GM21576 (cell line): ENCODE data around the gene CCDC144A.
"Not testable (repeated sequence)": the region's sequence is repeated elsewhere in the genome, so short reads cannot be mapped to it uniquely, and the experiment has no call there.

Source experiments
- ATAC-seq: cut with Tn5 transposase; IDR thresholded peaks from one replicate; pipeline ENCODE4 v1.9.1; 2021; ENCODE audit warnings: mild to moderate bottlenecking, moderate library complexity; ENCODE audit not compliant: unreplicated experiment

The CCDC144A gene

GRCh38 chr17:16689731-16690281, at the start of gene CCDC144A:
Gene CCDC144A (plus strand): TSS chr17:16690241. CDS start chr17:16690401, 160 bp downstream.
- not testable (repeated sequence) for ATAC-seq

- ATAC-seq: no peak
These were observed 40.5 kb upstream of the CCDC144A start for GRCh38 chr17:16649585-16649984.

GRCh38 chr17:16652252-16652651, 37.8 kb upstream of the CCDC144A start:
- ATAC-seq: no peak

- no peak for ATAC-seq
These were observed 37.1 kb upstream of the CCDC144A start for GRCh38 chr17:16652847-16653366.

- peak; percentile 91 for ATAC-seq
These were observed 36.5 kb upstream of the CCDC144A start, which contains the start of gene ZNF624 for GRCh38 chr17:16653367-16654041. Gene ZNF624 (minus strand): TSS chr17:16653850.

GRCh38 chr17:16661217-16661616, 28.8 kb upstream of the CCDC144A start:
- ATAC-seq: no peak

GRCh38 chr17:16662936-16663335, 27.1 kb upstream of the CCDC144A start:
- no peak for ATAC-seq

- ATAC-seq: not testable (repeated sequence)
These were observed 23.5 kb upstream of the CCDC144A start for GRCh38 chr17:16666553-16666906.

- not testable (repeated sequence) for ATAC-seq
These were observed 23.0 kb upstream of the CCDC144A start for GRCh38 chr17:16666907-16667636.

- no peak for ATAC-seq
These were observed 13.3 kb upstream of the CCDC144A start for GRCh38 chr17:16676676-16677268.

- ATAC-seq: not testable (repeated sequence)
These were observed 6.5 kb upstream of the CCDC144A start for GRCh38 chr17:16683290-16684138.

GRCh38 chr17:16686019-16686418, 4.0 kb upstream of the CCDC144A start:
- not testable (repeated sequence) for ATAC-seq

- not testable (repeated sequence) for ATAC-seq
These were observed 2.9 kb upstream of the CCDC144A start for GRCh38 chr17:16687151-16687550.

GRCh38 chr17:16690447-16690846, 406 bp downstream of the CCDC144A start:
- ATAC-seq: not testable (repeated sequence)

- not testable (repeated sequence) for ATAC-seq
These were observed 7.6 kb downstream of the CCDC144A start for GRCh38 chr17:16697603-16698002.

GRCh38 chr17:16745492-16746203, 55.6 kb downstream of the CCDC144A start:
- not testable (repeated sequence) for ATAC-seq

- not testable (repeated sequence) for ATAC-seq
These were observed 56.5 kb downstream of the CCDC144A start for GRCh38 chr17:16746571-16746970.

GRCh38 chr17:16750515-16750914, 60.5 kb downstream of the CCDC144A start:
- ATAC-seq: not testable (repeated sequence)

GRCh38 chr17:16751224-16751923, 61.3 kb downstream of the CCDC144A start:
- ATAC-seq: not testable (repeated sequence)
